Activated CD4-positive, alpha-beta T cell treated with anti-CD3 and anti-CD28 coated beads, Interleukin-2, Interleukin-6, amounts not matched to agents 100 ng/mL and 50 ng/mL, durations not matched to agents 16 hours and 8 hours (primary cell): ENCODE results near the gene FUT1.
"Not testable (repeated sequence)": the region's sequence is repeated elsewhere in the genome, so short reads cannot be mapped to it uniquely, and the experiment has no call there.

Experiments
- DNase-seq: peaks from one replicate; pipeline ENCODE4 v3.0.0-alpha.2; 2020

The FUT1 gene

DNA sequence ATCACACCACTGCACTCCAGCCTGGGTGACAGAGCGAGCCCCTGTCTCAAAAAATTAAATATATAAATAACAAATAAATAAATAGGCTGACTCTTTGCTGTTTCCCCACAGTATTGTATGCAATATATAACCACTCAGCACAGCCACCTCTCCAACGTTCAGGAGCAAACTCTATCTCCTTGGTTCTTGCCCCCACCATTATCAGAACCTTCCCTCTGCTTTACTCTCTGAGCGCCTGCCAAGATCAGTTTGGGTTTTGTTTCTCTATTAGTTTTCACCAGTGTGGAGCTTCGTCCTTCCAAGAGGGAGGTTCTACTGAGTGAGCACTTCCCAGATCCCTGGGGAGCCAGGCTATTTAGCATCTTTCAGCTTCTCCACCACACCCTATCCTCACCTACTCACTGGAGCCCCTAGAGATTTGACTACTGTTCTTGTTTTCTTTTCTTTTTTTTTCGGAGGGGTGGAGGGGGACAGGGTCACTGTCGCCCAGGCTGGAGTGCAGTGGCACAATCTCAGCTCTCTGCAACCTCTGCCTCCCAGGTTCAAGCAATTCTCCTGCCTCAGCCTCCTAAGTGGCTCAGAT lies 15.8 kb upstream of the FUT1 start:
- DNase-seq: not testable (repeated sequence)

DNA sequence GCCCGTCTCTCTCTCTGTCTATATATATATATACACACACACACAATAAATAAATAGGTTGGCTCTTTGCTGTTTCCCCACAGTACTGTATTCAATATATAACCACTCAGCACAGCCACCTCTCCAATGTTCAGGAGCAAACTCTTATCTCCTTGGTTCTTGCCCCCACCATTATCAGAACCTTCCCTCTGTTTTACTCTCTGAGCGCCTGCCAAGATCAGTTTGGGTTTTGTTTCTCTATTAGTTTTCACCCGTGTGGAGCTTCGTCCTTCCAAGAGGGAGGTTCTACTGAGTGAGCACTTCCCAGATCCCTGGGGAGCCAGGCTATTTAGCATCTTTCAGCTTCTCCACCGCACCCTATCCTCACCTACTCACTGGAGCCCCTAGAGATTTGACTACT lies 13.4 kb upstream of the FUT1 start:
- DNase-seq: not testable (repeated sequence)

DNA sequence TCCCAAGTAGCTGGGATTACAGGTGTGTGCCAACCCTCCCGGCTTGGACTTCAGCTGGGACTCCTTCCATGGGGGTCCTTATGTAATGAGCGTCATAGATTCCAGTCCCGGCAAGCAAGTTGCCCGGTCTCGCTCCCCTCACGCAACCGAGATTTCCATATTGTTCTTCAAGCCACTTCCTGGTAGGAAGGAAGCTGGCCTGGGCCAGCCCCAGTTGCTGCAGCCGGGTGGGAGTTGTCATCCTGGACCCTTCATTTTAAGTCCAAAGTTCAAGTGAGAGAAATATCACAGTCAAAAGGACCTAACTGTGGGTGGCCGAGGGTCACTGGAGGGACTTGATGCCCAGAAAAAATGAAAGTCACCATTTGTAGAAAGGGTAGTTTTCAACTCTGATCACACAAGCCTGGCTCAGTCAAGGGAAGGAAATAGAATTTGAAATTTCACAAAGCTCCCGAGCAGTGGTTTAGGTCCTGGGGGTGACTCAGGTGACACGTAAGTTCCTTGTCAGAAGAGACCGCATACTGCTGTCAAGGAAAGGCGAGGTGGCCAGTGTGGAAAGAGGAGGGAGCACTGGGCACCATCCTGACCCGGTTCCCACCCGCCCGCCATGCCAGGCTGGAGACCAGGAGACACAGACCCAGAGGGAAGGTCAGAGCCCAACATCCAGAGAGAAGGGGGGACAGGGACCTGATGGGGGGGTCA lies 8.2 kb upstream of the FUT1 start:
- DNase-seq: no peak

DNA sequence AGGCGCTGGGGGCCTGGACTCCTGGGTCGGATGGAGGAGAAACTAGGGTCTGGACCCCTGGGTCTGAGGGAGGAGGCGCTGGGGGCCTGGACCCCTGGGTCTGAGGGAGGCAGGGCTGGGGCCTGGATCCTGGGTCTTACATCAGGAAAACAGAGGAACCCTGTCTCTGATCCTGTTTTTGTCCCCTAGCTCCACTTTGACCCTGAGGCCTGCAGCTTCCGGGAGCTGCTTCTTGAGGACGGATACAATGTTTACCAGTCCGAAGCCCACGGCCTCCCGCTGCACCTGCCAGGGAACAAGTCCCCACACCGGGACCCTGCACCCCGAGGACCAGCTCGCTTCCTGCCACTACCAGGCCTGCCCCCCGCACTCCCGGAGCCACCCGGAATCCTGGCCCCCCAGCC lies 5.3 kb upstream of the FUT1 start:
- no peak for DNase-seq

DNA sequence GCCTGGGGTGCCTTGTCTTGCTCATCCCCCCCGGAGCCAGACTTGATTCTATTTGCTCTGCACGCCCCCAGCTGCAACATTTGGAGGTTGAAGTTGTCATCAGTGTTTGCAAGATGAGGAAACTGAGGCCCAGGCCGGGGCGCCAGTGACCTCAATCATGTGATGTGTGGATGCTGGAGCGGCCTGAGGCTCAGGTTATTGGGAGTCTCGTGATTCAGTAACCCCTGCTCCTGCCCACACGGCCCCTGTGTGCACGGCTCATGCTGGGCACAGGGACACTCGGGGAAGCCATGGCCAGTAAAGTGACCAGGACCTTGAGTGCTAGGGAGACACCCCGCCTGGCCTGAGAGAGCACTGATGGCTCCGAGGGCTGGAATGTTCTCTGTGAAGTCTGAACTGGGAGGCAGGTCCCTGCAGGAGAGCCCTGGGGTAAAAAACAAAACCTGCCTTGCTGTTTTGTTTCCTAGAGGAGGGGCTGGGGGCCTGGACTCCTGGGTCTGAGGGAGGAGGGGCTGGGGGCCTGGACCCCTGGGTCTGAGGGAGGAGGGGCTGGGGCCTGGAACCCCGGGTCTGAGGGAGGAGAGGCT lies 4.7 kb upstream of the FUT1 start:
- no peak for DNase-seq

DNA sequence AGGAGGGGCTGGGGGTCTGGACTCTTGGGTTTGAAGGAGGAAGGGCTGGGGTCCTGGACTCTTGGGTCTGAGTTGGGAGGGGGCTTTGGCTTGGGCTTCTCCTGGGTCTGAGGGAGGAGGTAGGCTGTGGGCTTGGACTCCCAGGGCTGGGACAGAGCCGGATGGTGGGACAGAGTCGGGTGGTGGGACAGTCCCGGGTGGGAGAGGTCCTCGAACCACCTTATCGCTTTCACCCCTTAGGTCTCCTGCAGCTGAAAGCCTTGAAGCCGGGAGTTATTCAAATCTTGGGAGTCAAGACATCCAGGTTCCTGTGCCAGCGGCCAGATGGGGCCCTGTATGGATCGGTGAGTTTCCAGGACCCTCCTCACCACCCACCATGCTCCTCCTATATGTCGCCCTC lies 4.2 kb upstream of the FUT1 start:
- DNase-seq: no peak

DNA sequence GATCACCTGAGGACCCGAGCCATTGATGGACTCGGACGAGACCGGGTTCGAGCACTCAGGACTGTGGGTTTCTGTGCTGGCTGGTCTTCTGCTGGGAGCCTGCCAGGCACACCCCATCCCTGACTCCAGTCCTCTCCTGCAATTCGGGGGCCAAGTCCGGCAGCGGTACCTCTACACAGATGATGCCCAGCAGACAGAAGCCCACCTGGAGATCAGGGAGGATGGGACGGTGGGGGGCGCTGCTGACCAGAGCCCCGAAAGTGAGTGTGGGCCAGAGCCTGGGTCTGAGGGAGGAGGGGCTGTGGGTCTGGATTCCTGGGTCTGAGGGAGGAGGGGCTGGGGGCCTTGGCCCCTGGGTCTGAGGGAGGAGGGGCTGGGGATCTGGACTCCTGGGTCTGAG lies 3.8 kb upstream of the FUT1 start:
- no peak for DNase-seq

DNA sequence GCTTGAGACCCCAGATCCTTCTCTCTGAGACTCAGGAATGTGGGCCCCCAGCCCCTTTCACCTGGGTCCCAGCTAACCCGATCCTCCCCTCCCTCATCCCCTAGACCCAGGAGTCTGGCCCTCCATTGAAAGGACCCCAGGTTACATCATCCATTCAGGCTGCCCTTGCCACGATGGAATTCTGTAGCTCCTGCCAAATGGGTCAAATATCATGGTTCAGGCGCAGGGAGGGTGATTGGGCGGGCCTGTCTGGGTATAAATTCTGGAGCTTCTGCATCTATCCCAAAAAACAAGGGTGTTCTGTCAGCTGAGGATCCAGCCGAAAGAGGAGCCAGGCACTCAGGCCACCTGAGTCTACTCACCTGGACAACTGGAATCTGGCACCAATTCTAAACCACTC lies 3.3 kb upstream of the FUT1 start:
- no peak for DNase-seq

DNA sequence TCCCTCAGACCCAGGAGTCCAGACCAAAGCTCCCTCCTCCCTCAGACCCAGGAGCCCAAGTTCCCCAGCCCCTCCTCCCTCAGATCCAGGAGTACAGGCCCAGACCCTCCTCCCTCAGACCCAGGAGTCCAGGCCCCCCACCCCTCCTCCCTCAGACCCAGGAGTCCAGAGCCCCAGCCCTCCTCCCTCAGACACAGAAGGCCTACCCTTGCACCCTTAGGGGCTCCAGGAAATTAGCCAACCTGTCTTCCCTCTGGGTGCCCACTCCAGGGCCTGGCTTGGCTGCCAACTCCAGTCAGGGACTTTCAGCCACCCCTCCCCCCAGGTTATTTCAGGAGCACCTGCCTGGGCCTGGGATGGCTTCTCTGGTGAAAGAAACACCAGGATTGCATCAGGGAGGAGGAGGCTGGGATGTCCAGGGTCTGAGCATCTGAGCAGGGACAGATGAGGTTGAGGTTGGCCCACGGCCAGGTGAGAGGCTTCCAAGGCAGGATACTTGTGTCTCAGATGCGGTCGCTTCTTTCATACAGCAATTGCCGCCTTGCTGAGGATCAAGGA lies 2.7 kb upstream of the FUT1 start, which contains the start of gene FGF21:
FGF21 (plus strand) TSS at position 441 of the 558 bp plus-strand sequence. CDS start 713 bp downstream, outside the sequence.
- DNase-seq: no peak

DNA sequence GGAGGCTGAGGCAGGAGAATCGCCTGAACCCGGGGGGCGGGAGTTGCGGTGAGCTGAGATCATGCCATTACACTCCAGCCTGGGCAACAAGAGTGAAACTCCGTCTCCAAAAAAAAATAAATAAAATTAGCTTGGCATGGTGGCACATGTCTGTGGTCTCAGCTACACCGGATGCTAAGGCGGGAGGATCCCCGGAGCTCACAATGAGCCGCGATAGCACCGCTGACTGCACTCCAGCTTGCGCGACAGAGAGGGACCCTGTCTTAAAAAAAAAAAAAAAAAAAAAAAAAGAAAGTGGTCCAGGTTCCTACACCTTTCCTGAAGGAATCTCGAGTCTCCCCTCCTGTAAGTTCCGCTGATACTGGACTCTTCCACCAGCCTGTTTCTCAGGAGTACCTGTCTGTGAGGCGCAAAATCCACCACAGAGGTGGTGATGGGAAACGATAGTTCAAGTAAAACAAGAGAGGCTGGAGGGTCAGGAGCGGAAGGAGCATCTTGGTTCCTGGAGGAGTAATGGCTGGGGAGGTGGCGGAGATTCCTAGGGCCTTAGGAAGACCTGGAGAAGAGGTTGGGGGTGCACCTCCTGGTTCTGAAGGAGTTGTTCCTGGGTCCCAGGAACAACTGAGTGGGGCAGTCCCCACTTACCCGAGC lies 471 bp downstream of the FUT1 start:
- DNase-seq: no peak

DNA sequence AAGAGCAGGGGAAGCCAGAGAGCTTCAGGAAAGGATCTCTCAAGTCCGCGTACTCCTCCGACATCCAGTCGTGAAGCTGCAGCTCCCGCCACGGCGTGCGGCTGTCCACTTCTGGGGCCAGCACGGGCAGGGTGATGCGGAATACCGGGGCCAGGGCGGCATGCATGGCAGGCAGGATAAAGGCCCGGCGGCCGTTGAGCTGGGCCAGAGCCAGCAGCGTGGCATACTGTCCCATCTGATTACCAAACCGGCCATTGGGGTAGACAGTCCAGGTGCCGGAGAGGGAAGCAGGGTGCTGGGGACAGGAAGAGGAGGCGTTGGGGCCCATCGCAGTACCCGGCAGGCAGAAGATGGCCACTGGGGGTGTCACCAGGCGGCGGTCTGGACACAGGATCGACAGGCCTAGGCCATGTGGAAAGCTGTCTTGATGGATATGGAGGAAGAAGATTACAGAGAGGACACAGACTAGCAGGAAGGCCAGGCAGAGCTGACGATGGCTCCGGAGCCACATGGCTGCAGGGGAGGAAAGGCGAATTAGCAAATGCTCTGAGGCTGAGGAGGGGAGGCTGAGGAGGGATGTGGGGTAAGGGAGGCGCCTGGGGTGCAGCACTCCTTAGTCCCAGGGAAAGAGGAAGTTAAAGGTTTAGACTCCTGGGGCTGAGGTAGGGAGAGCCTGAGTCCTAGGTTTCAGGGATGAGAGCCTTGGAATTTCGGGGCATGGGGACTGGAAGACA lies 1.5 kb downstream of the FUT1 start:
- no peak for DNase-seq

DNA sequence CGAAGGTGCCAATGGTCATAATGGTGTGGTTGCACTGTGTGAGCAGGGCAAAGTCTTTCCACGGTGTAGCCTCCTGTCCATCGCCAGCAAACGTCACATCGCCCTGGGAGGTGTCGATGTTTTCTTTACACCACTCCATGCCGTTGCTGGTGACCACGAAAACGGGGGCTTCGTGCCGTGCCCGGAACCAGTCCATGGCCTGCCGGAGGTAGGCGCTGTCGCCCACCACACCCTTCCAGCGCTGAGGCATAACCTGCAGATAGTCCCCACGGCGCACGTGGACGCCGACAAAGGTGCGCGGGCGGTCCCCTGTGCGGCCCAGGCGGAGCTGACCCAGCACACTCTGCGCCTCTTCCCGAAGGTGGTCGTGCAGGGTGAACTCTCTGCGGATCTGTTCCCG lies 2.1 kb downstream of the FUT1 start:
- DNase-seq: no peak

DNA sequence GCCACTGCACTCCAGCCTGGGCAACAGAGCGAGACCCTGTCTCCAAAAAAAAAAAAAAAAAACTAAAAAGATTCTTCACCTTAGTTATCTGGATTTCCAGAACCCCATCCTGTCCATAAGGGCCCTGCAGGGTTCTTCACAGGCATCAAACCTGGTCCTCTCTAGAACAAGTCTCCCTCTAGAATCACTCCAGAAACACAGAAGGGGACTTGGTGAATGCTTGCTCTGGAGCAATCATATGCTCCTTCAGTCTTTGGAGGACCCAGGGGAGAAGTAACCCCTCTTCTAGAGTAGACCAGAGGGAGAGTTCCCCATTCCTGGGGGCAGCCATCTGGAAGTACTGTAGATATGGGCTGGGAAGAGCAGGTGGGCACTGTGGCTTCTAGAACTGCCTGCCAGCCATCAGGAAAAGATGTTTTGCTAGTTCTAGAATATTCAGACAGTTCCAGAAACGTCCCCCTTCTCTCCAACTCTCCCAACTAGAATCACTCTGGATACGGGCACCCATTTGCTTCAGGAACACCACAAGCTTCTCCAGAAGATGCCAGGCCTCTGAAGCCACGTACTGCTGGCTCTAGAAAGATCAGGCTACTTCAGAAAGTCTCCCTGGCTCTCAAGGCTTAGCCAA lies 2.8 kb downstream of the FUT1 start:
- no peak for DNase-seq

DNA sequence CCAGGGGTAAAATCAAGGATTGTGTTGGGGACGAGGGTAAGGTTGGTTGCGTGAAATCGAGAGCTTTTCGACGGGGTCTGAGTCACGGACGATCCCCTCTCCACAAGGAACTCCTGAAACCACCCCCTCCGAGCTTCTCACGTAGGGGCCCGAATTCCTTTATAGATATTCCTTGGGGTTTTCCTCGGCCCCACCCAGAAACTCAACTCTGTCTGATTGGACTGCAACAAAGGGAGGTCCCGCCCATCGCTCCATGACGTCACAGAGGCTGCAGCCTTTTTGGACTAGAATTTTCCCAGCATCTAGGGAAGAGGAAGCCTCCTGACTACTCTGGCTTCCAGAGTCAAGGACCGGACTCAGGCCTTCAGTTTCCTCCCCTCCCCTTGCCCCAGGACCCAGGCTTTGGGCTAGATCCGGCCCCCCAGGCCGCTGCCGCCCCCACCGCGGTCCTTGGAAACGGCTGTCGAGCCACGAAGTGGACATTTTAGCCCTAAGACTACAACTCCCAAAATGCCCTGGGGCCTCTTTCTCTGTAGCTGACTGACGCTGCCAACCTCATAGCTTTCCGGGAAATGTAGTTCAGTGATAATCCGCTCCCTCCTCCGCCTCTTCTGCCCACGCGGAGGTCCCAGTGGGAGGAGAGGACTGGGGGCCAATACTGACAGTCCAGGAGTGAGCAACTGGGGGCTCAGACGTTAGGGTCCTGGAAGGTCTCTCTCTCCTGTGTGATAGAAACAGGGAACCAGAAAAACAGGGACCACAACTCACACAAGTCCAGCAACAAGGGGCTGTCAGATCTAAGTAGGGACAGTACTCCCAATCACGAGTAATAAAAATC lies 5.5 kb downstream of the FUT1 start, which contains the start of gene IZUMO1:
IZUMO1 (minus strand) TSS at position 172 of the 838 bp plus-strand sequence. CDS start 1,050 bp downstream, outside the sequence.
- DNase-seq: peak; percentile 82

DNA sequence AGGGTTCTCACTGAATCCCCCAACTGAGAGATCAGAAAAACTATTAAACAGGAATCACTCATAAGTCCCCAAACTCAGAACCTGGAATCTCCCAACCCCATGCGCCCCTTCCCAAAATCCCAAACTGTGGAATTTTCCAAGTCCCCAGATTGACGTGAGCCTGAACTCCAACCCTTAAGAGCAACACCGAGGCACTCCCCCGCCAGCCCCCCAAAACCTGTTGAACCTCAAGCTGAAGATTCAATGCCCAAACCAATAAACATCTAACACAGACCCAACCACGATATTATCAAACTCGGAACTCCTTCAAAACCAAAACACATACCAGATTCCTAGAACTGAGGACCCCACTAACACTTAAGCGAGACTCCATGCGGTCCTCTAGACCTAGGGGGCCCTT lies 6.3 kb downstream of the FUT1 start:
- DNase-seq: no peak

DNA sequence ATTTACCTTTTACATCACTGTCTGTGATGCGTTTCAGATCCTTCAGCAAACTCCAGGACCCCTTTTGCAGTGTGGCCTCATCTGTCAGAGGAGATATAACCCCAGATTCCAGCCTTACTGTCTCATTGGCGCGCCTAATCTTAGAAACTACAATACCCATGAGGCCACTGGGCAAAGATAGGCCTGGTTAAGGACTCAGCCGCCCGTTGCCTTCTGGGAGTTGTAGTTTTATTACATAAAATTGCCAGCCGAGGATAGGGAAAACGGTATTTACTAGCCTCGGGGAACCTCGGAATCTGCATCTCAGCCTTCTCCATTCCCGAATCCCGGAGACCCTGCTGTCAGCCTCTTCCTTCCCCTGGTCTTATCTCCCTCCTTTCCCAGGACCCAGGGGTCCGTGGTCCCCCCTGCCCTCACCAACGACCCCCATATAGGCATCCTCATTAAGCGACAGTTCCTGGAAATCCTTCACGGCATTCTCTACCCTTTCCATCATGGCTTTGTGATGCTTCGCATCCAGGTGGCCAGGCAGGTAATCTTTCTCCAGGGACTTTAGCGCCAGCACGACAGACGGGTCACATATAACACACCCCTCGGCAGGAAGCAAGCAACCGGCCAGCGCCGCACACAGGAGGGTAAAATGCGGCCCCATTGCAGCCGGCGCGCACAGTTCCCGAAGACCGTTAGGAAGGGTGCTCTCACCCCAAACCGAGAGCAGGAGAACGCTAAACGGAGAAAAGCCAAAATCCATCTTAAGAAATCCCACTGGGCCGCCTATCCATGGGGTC lies 7.0 kb downstream of the FUT1 start:
- DNase-seq: peak; percentile 83

DNA sequence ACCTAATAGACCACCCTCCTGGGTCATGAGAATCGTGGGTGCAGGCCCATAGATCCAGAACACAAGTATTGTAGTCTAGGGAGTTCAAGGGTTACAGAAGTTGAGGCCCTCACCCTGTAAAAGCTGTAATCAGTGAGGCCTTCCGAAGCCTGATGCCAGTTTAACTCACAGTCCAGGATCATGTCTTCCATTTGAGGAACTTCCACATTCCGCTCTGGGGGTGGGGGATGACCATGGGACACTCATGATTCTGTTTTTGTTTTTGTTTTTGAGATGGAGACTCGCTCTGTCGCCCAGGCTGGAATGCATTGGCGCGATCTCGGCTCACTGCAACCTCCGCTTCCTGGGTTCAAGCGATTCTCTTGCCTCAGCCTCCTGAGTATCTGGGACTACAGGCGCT lies 10.3 kb downstream of the FUT1 start:
- no peak for DNase-seq

DNA sequence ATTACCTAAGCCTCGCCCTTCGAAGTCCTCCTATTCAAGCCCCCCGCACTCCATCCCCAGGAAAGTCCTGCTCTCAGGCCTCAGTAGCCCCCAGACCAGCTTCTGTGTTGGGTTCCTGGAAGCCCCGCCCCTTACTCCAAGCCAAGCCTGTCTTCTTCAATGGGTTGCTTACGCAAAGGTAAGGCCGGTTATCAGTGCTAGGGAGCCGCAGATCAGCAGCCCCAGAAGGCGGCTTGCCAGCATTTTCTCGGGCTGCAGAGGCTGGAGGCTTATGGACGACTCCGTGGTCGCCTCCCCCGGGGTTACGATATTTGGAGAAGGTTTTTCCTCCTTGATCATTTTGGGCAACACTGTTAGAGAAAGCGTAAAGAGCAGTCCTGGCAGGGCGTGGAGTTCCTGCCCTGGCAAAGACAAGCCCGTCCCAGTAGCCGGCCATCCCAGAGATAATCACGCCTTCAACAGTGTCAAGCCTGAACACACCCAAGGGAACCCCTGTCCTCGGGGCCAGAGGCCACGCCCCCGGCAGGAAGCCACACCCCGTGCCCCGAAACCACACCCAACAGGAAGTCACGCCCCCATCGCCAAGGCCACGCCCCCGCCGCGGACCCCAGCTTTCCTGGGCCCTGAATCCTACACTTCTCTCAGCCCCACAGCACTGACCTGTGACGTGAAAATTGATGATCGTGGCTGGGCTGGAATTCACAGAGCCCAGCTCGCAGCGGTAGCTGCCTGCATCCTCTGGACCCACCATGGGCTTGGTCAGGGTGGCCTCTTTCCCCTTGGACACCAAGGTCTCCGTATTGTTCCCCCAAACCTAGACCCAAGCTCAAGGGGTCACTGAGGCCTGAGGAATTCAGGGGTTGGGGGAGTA lies 11.1 kb downstream of the FUT1 start:
- peak; percentile 58 for DNase-seq
